HEK293 (cell line): ENCODE results near the gene ZNF507.

Experiments
- AEBP2 ChIP-seq: fragments of 450-650 bp; formaldehyde crosslinking; IDR thresholded peaks from 2 replicates; pipeline ENCODE4 v1.5.1; 2016; ENCODE audit warnings: missing biosample characterization, missing genetic modification characterization, borderline replicate concordance
- ATF2 ChIP-seq: fragments of 450-650 bp; formaldehyde crosslinking; IDR thresholded peaks from 2 replicates; pipeline ENCODE4 v1.5.1; 2016; ENCODE audit warnings: missing biosample characterization, missing genetic modification characterization, low read depth
- FEZF1 ChIP-seq: fragments of 450-650 bp; formaldehyde crosslinking; IDR thresholded peaks from 2 replicates; pipeline ENCODE4 v1.5.1; 2016; ENCODE audit warnings: missing biosample characterization, missing genetic modification characterization
- GLIS2 ChIP-seq: fragments of 450-650 bp; formaldehyde crosslinking; IDR thresholded peaks from 2 replicates; pipeline ENCODE4 v1.5.1; 2016; ENCODE audit warnings: missing biosample characterization, missing genetic modification characterization
- INSM2 ChIP-seq: fragments of 450-650 bp; formaldehyde crosslinking; IDR thresholded peaks from 2 replicates; pipeline ENCODE4 v1.5.1; 2016; ENCODE audit warnings: missing biosample characterization, missing genetic modification characterization
- MEIS1 ChIP-seq: sonication (generic); formaldehyde crosslinking; IDR thresholded peaks from 2 replicates; pipeline ENCODE4 v1.8.1; 2022; ENCODE audit warnings: missing genetic modification reagents, mild to moderate bottlenecking, borderline replicate concordance
- MZF1 ChIP-seq: fragments of 450-650 bp; formaldehyde crosslinking; IDR thresholded peaks from 2 replicates; pipeline ENCODE4 v1.5.1; 2017; ENCODE audit warnings: missing biosample characterization, missing genetic modification characterization, borderline replicate concordance
- RBAK ChIP-seq: fragments of 450-650 bp; formaldehyde crosslinking; IDR thresholded peaks from 2 replicates; pipeline ENCODE4 v1.5.1; 2016; ENCODE audit warnings: missing biosample characterization, missing genetic modification characterization
- SCRT2 ChIP-seq: fragments of 450-650 bp; formaldehyde crosslinking; IDR thresholded peaks from 2 replicates; pipeline ENCODE4 v1.5.1; 2016; ENCODE audit warnings: missing biosample characterization, missing genetic modification characterization
- SETDB1 ChIP-seq: IDR thresholded peaks from one replicate; pipeline ENCODE4 v1.6.1; 2017; ENCODE audit warnings: mild to moderate bottlenecking, low read length, moderate library complexity, mixed read lengths; ENCODE audit not compliant: insufficient read length
- ZBTB7A ChIP-seq: fragments of 450-650 bp; formaldehyde crosslinking; IDR thresholded peaks from 2 replicates; pipeline ENCODE4 v1.5.1; 2016; ENCODE audit warnings: low read depth, missing biosample characterization, missing genetic modification characterization
- ZFP69B ChIP-seq: fragments of 450-650 bp; formaldehyde crosslinking; IDR thresholded peaks from 2 replicates; pipeline ENCODE4 v1.5.1; 2016; ENCODE audit warnings: missing biosample characterization, missing genetic modification characterization
- ZNF121 ChIP-seq: fragments of 450-650 bp; formaldehyde crosslinking; IDR thresholded peaks from 2 replicates; pipeline ENCODE4 v1.5.1; 2016; ENCODE audit warnings: missing biosample characterization, missing genetic modification characterization
- ZNF157 ChIP-seq: fragments of 450-650 bp; formaldehyde crosslinking; IDR thresholded peaks from 2 replicates; pipeline ENCODE4 v1.5.1; 2016; ENCODE audit warnings: missing biosample characterization, missing genetic modification characterization
- ZNF18 ChIP-seq: fragments of 450-650 bp; formaldehyde crosslinking; IDR thresholded peaks from 2 replicates; pipeline ENCODE4 v1.5.1; 2016; ENCODE audit warnings: missing biosample characterization, missing genetic modification characterization
- ZNF24 ChIP-seq: fragments of 450-650 bp; formaldehyde crosslinking; IDR thresholded peaks from 2 replicates; pipeline ENCODE4 v1.5.1; 2016; ENCODE audit warnings: missing biosample characterization, missing genetic modification characterization
- ZNF26 ChIP-seq: fragments of 450-650 bp; formaldehyde crosslinking; IDR thresholded peaks from 2 replicates; pipeline ENCODE4 v1.5.1; 2016; ENCODE audit warnings: missing biosample characterization, missing genetic modification characterization
- ZNF398 ChIP-seq: fragments of 450-650 bp; formaldehyde crosslinking; IDR thresholded peaks from 2 replicates; pipeline ENCODE4 v1.5.1; 2017; ENCODE audit warnings: missing biosample characterization, missing genetic modification characterization
- ZNF473 ChIP-seq: fragments of 450-650 bp; formaldehyde crosslinking; IDR thresholded peaks from 2 replicates; pipeline ENCODE4 v1.5.1; 2017; ENCODE audit warnings: missing biosample characterization, missing genetic modification characterization
- ZNF501 ChIP-seq: fragments of 450-650 bp; formaldehyde crosslinking; IDR thresholded peaks from 2 replicates; pipeline ENCODE4 v1.5.1; 2016; ENCODE audit warnings: missing biosample characterization, missing genetic modification characterization
- ZNF513 ChIP-seq: fragments of 450-650 bp; IDR thresholded peaks from 2 replicates; pipeline ENCODE4 v1.5.1; 2018; ENCODE audit warnings: missing biosample characterization, missing genetic modification characterization
- ZNF664 ChIP-seq: fragments of 450-650 bp; formaldehyde crosslinking; IDR thresholded peaks from 2 replicates; pipeline ENCODE4 v1.5.1; 2016; ENCODE audit warnings: missing biosample characterization, missing genetic modification characterization
- ZNF692 ChIP-seq: fragments of 450-650 bp; formaldehyde crosslinking; IDR thresholded peaks from 2 replicates; pipeline ENCODE4 v1.5.1; 2016; ENCODE audit warnings: missing biosample characterization, missing genetic modification characterization
- ZNF776 ChIP-seq: fragments of 450-650 bp; formaldehyde crosslinking; IDR thresholded peaks from 2 replicates; pipeline ENCODE4 v1.5.0; 2017; ENCODE audit warnings: missing biosample characterization, missing genetic modification characterization, borderline replicate concordance
- ZNF777 ChIP-seq: fragments of 450-650 bp; formaldehyde crosslinking; IDR thresholded peaks from 2 replicates; pipeline ENCODE4 v1.5.1; 2017; ENCODE audit warnings: missing biosample characterization, missing genetic modification characterization, borderline replicate concordance

ZNF507 gene

GRCh38 chr19:32373585-32374295, 28.3 kb downstream of the ZNF507 start (continued):
- peak; percentile 58 for TF ChIP-seq ZNF501 (tag by site-specific recombination)
- peak; percentile 39; the same call in 1 of the 2 replicates for TF ChIP-seq RBAK (tag by site-specific recombination)
- TF ChIP-seq MEIS1 (CRISPR knock-in tag) = no peak
- no peak for TF ChIP-seq ZNF26
- TF ChIP-seq FEZF1 (tag by site-specific recombination) = peak; percentile 71
- peak; percentile 91 for TF ChIP-seq ZNF692 (tag by site-specific recombination)
- peak; percentile 69; the same call in 1 of the 2 replicates for TF ChIP-seq SCRT2
- peak; percentile 44; the same call in 1 of the 2 replicates for TF ChIP-seq ATF2
- TF ChIP-seq ZNF664 = peak; percentile 98
- TF ChIP-seq ZNF776 = no peak
- TF ChIP-seq ZNF157 (tag by site-specific recombination) = 0 out of 2 replicates have a peak, but pooled peaks have one; percentile 12
- no peak for TF ChIP-seq GLIS2
- TF ChIP-seq ZBTB7A (tag by site-specific recombination) = no peak; the same call in 1 of the 2 replicates
- peak; percentile 92 for TF ChIP-seq ZFP69B
- TF ChIP-seq ZNF18 = no peak
- TF ChIP-seq ZNF24 (tag by site-specific recombination) = peak; percentile 99
- TF ChIP-seq AEBP2 = no peak
- TF ChIP-seq ZNF473 (tag by site-specific recombination) = 0 out of 2 replicates have a peak, but pooled peaks have one; percentile 8
- no peak for TF ChIP-seq ZNF777
- peak; percentile 46 for TF ChIP-seq SETDB1
- TF ChIP-seq ZNF121 (tag by site-specific recombination) = no peak
- peak; percentile 99 for TF ChIP-seq INSM2 (tag by site-specific recombination)
- TF ChIP-seq ZNF398 (tag by site-specific recombination) = 0 out of 2 replicates have a peak, but pooled peaks have one; percentile 33
- TF ChIP-seq MZF1 (tag by site-specific recombination) = peak; percentile 86
- TF ChIP-seq ZNF513 = no peak
